ENCODE data around the gene MSMO1.

DNA sequence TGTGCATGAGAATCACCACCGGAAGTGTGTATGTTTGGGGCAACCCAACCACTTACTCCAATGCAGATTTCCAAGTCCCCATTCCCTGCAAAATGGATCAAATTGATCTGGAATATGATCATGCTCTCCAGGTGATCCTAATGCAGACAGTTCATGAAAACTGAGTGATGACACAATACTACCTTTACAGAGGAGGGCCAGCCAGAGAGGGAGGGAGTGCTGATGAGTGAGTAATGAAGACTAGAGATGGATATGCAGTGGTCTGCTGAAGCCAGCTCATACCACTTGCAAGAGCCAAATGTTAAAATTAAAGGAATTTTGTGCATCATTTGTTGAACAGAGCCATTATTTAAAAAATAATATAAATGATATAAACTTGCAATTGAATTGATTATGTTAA, 41.1 kb downstream of the MSMO1 start:
- TF ChIP-seq CTCF (IDR thresholded peaks at IDR 0.05) = no peak
- no peak for TF ChIP-seq POLR2A (IDR thresholded peaks at IDR 0.05)

All from Peyer's patch (tissue), 4 donors.